OCI-LY1 (cell line): Measurements from ENCODE around the gene LOXL4.

Experiments used
- CTCF ChIP-seq: fragments of 200-600 bp; sonication (generic), shearing (Covaris generic); IDR thresholded peaks from 2 replicates; pipeline ENCODE4 v1.5.1; 2017; ENCODE audit warnings: mild to moderate bottlenecking, antibody characterized with exemption, low read length, moderate library complexity, mixed read lengths
- EZH2 ChIP-seq: fragments of 200-600 bp; sonication (generic), shearing (Covaris generic); IDR thresholded peaks from 2 replicates; pipeline ENCODE4 v1.8.0; 2017; ENCODE audit warnings: borderline replicate concordance, mixed run types, mild to moderate bottlenecking, antibody characterized with exemption, low read length, moderate library complexity, mixed read lengths

- TF ChIP-seq CTCF, result no peak
- no peak for TF ChIP-seq EZH2
These were observed 33.8 kb upstream of the LOXL4 start for GRCh38 chr10:98301664-98302319.
